ENCODE results near the gene GRB2. TPM values are rescaled to one million over a fixed set of nuclear protein-coding genes. Genes with fewer than 3 reads are reported as not detected.

The GRB2 gene
- total and polyA plus RNA-seq, 2 of the 8 experiments (the other 6 are each of a cell fraction or from before 2014, with no cell fraction given): 44.2 to 101 TPM

DNA sequence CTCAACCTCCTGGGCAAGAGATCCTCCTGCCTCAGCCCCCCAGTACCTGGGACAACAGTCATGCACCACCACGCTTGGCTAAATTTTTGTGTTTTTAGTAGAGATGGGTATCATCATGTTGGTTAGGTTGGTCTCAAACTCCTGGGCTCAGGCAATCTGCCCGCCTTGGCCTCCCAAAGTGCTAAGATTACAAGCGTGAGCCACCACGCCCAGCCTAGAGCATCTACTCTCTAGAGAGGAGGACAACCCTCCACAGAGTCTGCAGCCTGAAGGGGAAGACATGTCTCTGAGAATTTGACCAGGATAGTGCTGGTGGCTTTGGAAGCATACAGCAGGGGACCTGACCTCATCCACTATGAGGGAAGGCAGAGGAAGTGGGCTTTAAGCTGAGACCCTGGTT lies 4.7 kb upstream of the GRB2 start:
- 80% methylated on average over 4 of the region's 4 CpGs; no CpG with 5 or more reads in 1 of the 2 experiments for WGBS, 2 experiments (ENCODE audit: extremely low coverage in 1 of 2, insufficient coverage in 1 of 2, insufficient read length in 1 of 2, insufficient replicate concordance in 2 of 2, low coverage in 1 of 2, low lambda C conversion rate in 2 of 2, missing lambda C conversion rate in 1 of 2)
- CTCF ChIA-PET (ENCODE audit: partially characterized antibody): interaction anchor here (0.6 to 2.6 kb wide), 9 partner anchors 11 to 447 kb away, joined by 3 to 10 read pairs (median 5); partner anchors contain the start of genes MIF4GD and SLC25A19
- TF ChIP-seq POLR2AphosphoS5 (IDR thresholded peaks at IDR 0.05; ENCODE audit: low read depth, low read length) (no peak), GABPA (IDR thresholded peaks at IDR 0.05; ENCODE audit: borderline replicate concordance, insufficient read depth, low read length) (no peak), CTBP2 (IDR thresholded peaks at IDR 0.05; ENCODE audit: borderline replicate concordance, insufficient read depth, insufficient read length, low read length) (no peak), GTF2F1 (IDR thresholded peaks at IDR 0.05; ENCODE audit: borderline replicate concordance, low read depth, low read length) (no peak), EP300 (IDR thresholded peaks at IDR 0.05; ENCODE audit: borderline replicate concordance in 1 of 2, low read depth in 2 of 2, low read length in 2 of 2) (no peak), BACH1 (IDR thresholded peaks at IDR 0.05; ENCODE audit: low read length) (no peak), POLR2A (IDR thresholded peaks at IDR 0.05; ENCODE audit: control extremely low read depth in 1 of 2, low read depth in 2 of 2, low read length in 2 of 2) (no peak), CHD1 (IDR thresholded peaks at IDR 0.05; ENCODE audit: low read depth, low read length) (no peak), TAF7 (optimal IDR thresholded peaks at IDR 0.05; ENCODE audit: borderline replicate concordance, low read depth, low read length) (no peak)
- TF ChIP-seq, protein P1, sequence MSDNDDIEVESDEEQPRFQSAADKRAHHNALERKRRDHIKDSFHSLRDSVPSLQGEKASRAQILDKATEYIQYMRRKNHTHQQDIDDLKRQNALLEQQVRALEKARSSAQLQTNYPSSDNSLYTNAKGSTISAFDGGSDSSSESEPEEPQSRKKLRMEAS (IDR thresholded peaks at IDR 0.05): no peak
- TF ChIP-seq, protein P2, sequence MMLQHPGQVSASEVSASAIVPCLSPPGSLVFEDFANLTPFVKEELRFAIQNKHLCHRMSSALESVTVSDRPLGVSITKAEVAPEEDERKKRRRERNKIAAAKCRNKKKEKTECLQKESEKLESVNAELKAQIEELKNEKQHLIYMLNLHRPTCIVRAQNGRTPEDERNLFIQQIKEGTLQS (IDR thresholded peaks at IDR 0.05; ENCODE audit: insufficient read depth, low read depth, low read length): no peak

More for the DNA sequence above, 4.7 kb upstream of the GRB2 start:
- Histone ChIP-seq H3K9me3 (ENCODE audit: insufficient read depth in 2 of 2, low read depth in 1 of 2, low read length in 1 of 2) (no peaks in the 10 kb centered on the region), H3K36me3 (ENCODE audit: control insufficient read depth in 2 of 4, insufficient read depth in 4 of 4, low read length in 3 of 4) (no peaks in the 10 kb centered on the region), H3K4me2 (ENCODE audit: insufficient read depth in 1 of 2, low read depth in 2 of 2, low read length in 2 of 2) (no peak overlapping the region), H2AK5ac (ENCODE audit: low read depth, low read length) (no peak overlapping the region; the same call in 1 of the 2 replicates), H2AFZ (ENCODE audit: low read length) (no peak overlapping the region), H3K4me3 (ENCODE audit: extremely low read depth in 1 of 4, insufficient read depth in 2 of 4, low read depth in 3 of 4, low read length in 4 of 4) (no peak overlapping the region), H4K91ac (replicated peaks; ENCODE audit: insufficient read length, low read length) (no peak overlapping the region), H2BK15ac (ENCODE audit: low read length) (no peak overlapping the region), H3K79me1 (ENCODE audit: low read depth, low read length) (no peaks in the 10 kb centered on the region), H3K56ac (replicated peaks; ENCODE audit: insufficient read length, low read depth, low read length) (no peak overlapping the region), H4K5ac (ENCODE audit: insufficient read length, low read depth, low read length) (no peak overlapping the region), H3K18ac (ENCODE audit: extremely low read depth, low read length) (no peak overlapping the region), H4K20me1 (replicated peaks in 1 of 2; ENCODE audit: control insufficient read depth in 1 of 2, insufficient read depth in 2 of 2, low read length in 2 of 2) (no peaks in the 10 kb centered on the region), H2BK120ac (replicated peaks; ENCODE audit: low read depth, low read length) (no peak overlapping the region), H3K9ac (replicated peaks in 1 of 4; ENCODE audit: extremely low read depth in 1 of 4, low read depth in 3 of 4, low read length in 3 of 4) (no peak overlapping the region), H4K8ac (ENCODE audit: extremely low read depth, insufficient read depth, low read length) (no peak overlapping the region), H3K4me1 (replicated peaks in 1 of 4; ENCODE audit: control insufficient read depth in 3 of 4, insufficient read depth in 4 of 4, low read length in 3 of 4) (no peaks in the 10 kb centered on the region), H3K27ac (ENCODE audit: low read depth, low read length) (no peak overlapping the region), H3K23ac (ENCODE audit: insufficient read length) (no peak overlapping the region), H2BK5ac (ENCODE audit: low read depth, low read length) (no peak overlapping the region), H3K14ac (ENCODE audit: insufficient read length) (no peak overlapping the region), H3K79me2 (ENCODE audit: control insufficient read depth in 1 of 2, insufficient read depth in 2 of 2, low read length in 2 of 2) (peaks cover 0 to under 1% of the 10 kb centered on the region in 2 experiments; a peak in 1 of 4 replicates), H2BK20ac (ENCODE audit: low read length) (no peak overlapping the region), H2BK12ac (ENCODE audit: low read depth, low read length) (no peak overlapping the region), H3K4ac (replicated peaks; ENCODE audit: insufficient read length, low read depth, low read length) (no peak overlapping the region), H3K23me2 (ENCODE audit: low read depth, low read length) (no peaks in the 10 kb centered on the region; the same call in 1 of the 2 replicates), H3K27me3 (replicated peaks in 1 of 4; ENCODE audit: control insufficient read depth in 3 of 4, extremely low read depth in 1 of 4, insufficient read depth in 3 of 4, low read length in 3 of 4) (no peaks in the 10 kb centered on the region)
- no peak for DNase-seq (ENCODE audit: low read depth in 1 of 2, low spot score in 2 of 2)
- POLR2A ChIA-PET (ENCODE audit: partially characterized antibody): interaction anchor here (1.0 to 1.2 kb wide), 3 partner anchors 148 to 375 kb away, joined by 3 read pairs; partner anchors contain the start of genes MRPS7 and UNK
- FAIRE-seq: no peak

Data from H1 (cell line).